ENCODE results near the gene PNPLA7. TPM values are rescaled to one million over a fixed set of nuclear protein-coding genes. Genes with fewer than 3 reads are reported as not detected.

PNPLA7 gene
- polyA plus RNA-seq, 1 of the 3 experiments (the other 2 are of a cell fraction), result 0.99 TPM

GRCh38 chr9:137570566-137570965 is 20.4 kb upstream of the PNPLA7 start:
- no peaks in the 10 kb centered on the region for H3K4me1 ChIP-seq (ENCODE audit: control insufficient read depth in 1 of 2, insufficient read depth in 2 of 2, low read depth in 1 of 2, low read length in 1 of 2)
- peaks cover 19 to 33% of the 10 kb centered on the region in 2 experiments for H3K36me3 ChIP-seq (replicated peaks in 1 of 2; ENCODE audit: control insufficient read depth in 1 of 2, insufficient read depth in 2 of 2, low read length in 1 of 2)
- H3K9me2 ChIP-seq, result no peaks in the 10 kb centered on the region
- no peaks in the 10 kb centered on the region for H3K27me3 ChIP-seq (ENCODE audit: insufficient read depth)
- H3F3A ChIP-seq (replicated peaks; ENCODE audit: insufficient read depth), result no peaks in the 10 kb centered on the region
- ChIA-PET CTCF (interaction anchor here (1.0 kb wide), 1 partner anchor 8 kb away, joined by 4 read pairs; the partner anchor contains the start of gene DPH7), POLR2A (no interaction called here)
- H4K20me1 ChIP-seq (ENCODE audit: insufficient read depth), result no peaks in the 10 kb centered on the region
- H3K27ac ChIP-seq (ENCODE audit: low read depth in 2 of 2, low read length in 1 of 2), result no peak overlapping the region
- H3K4me2 ChIP-seq, result no peak overlapping the region
- no peak overlapping the region for H3K4me3 ChIP-seq (ENCODE audit: low read depth in 2 of 2, low read length in 1 of 2)
- H3K79me2 ChIP-seq (ENCODE audit: insufficient read depth), result peaks cover 30% of the 10 kb centered on the region
- no peaks in the 10 kb centered on the region for H3K9me3 ChIP-seq
- no peak for DNase-seq
- 97% methylated on average over 3 of the region's 3 CpGs for WGBS (ENCODE audit: low lambda C conversion rate)
- TF ChIP-seq RCOR1 (IDR thresholded peaks at IDR 0.05; ENCODE audit: low read length), result no peak
- no peak for TF ChIP-seq NRF1 (IDR thresholded peaks at IDR 0.05; ENCODE audit: low read depth, low read length)
- TF ChIP-seq CHD2 (IDR thresholded peaks at IDR 0.05; ENCODE audit: low read length, partially characterized antibody), result no peak
- no peak for TF ChIP-seq ZBTB33 (IDR thresholded peaks at IDR 0.05; ENCODE audit: borderline replicate concordance, low read depth)
- no peak for TF ChIP-seq REST (IDR thresholded peaks at IDR 0.05; ENCODE audit: low read depth, low read length)
- TF ChIP-seq USF1 (IDR thresholded peaks at IDR 0.05; ENCODE audit: borderline replicate concordance, low read depth), result no peak
- TF ChIP-seq SIN3A (IDR thresholded peaks at IDR 0.05; ENCODE audit: borderline replicate concordance, low read depth, low read length), result no peak
- no peak for TF ChIP-seq TEAD4 (IDR thresholded peaks at IDR 0.05; ENCODE audit: borderline replicate concordance, insufficient read depth)
- no peak for TF ChIP-seq EZH2phosphoT487 (IDR thresholded peaks at IDR 0.05; ENCODE audit: borderline replicate concordance, low read depth)
- no peak for TF ChIP-seq FOSL2 (IDR thresholded peaks at IDR 0.05; ENCODE audit: borderline replicate concordance, low read depth)
- H2AFZ ChIP-seq (ENCODE audit: low read depth), result no peak overlapping the region
- no peak overlapping the region for H3K9ac ChIP-seq

Data from SK-N-SH (cell line).